HG03378 (cell line): Measurements from ENCODE around the gene PHKB.
"Not testable (repeated sequence)": the region's sequence is repeated elsewhere in the genome, so short reads cannot be mapped to it uniquely, and the experiment has no call there.

Experiments
- ATAC-seq: cut with Tn5 transposase; IDR thresholded peaks from one replicate; pipeline ENCODE4 v1.9.1; 2021; ENCODE audit warnings: mild to moderate bottlenecking, moderate library complexity; ENCODE audit not compliant: unreplicated experiment

Gene PHKB

GRCh38 chr16:47499700-47500264 lies 38.7 kb downstream of the PHKB start:
- no peak for ATAC-seq

GRCh38 chr16:47503936-47504335 lies 42.8 kb downstream of the PHKB start:
- ATAC-seq = no peak

- ATAC-seq = no peak
These were observed 43.5 kb downstream of the PHKB start for GRCh38 chr16:47504599-47504998.

- no peak for ATAC-seq
These were observed 45.7 kb downstream of the PHKB start for GRCh38 chr16:47506800-47507199.

- no peak for ATAC-seq
These were observed 46.6 kb downstream of the PHKB start for GRCh38 chr16:47507701-47508100.

GRCh38 chr16:47511882-47512281 lies 50.8 kb downstream of the PHKB start:
- no peak for ATAC-seq

GRCh38 chr16:47519037-47519436 lies 57.9 kb downstream of the PHKB start:
- no peak for ATAC-seq

GRCh38 chr16:47519546-47519945 lies 58.4 kb downstream of the PHKB start:
- ATAC-seq = no peak

- no peak for ATAC-seq
These were observed 59.0 kb downstream of the PHKB start for GRCh38 chr16:47519996-47520679.

- ATAC-seq = peak; percentile 100
These were observed 62.3 kb downstream of the PHKB start for GRCh38 chr16:47523342-47524006.

- no peak for ATAC-seq
These were observed 62.9 kb downstream of the PHKB start for GRCh38 chr16:47524007-47524405.

- ATAC-seq = no peak
These were observed 67.3 kb downstream of the PHKB start for GRCh38 chr16:47528431-47528830.

- ATAC-seq = no peak
These were observed 72.7 kb downstream of the PHKB start for GRCh38 chr16:47533744-47534292.

- ATAC-seq = no peak
These were observed 77.3 kb downstream of the PHKB start for GRCh38 chr16:47538472-47538871.

- ATAC-seq = not testable (repeated sequence)
These were observed 78.9 kb downstream of the PHKB start for GRCh38 chr16:47539707-47540670.

- not testable (repeated sequence) for ATAC-seq
These were observed 80.0 kb downstream of the PHKB start for GRCh38 chr16:47541135-47541534.

GRCh38 chr16:47544255-47544654 lies 83.1 kb downstream of the PHKB start:
- ATAC-seq = not testable (repeated sequence)

- ATAC-seq = not testable (repeated sequence)
These were observed 90.1 kb downstream of the PHKB start for GRCh38 chr16:47551185-47551584.

- not testable (repeated sequence) for ATAC-seq
These were observed 90.6 kb downstream of the PHKB start for GRCh38 chr16:47551767-47552166.

GRCh38 chr16:47553853-47554564 lies 92.9 kb downstream of the PHKB start:
- no peak for ATAC-seq
